ENCODE results near the gene R3HDM2.
A peak's percentile ranks its signal among the peaks of the same experiment; 100 is the strongest.
"Not testable (repeated sequence)": the region's sequence is repeated elsewhere in the genome, so short reads cannot be mapped to it uniquely, and the experiment has no call there.

R3HDM2 gene

DNA sequence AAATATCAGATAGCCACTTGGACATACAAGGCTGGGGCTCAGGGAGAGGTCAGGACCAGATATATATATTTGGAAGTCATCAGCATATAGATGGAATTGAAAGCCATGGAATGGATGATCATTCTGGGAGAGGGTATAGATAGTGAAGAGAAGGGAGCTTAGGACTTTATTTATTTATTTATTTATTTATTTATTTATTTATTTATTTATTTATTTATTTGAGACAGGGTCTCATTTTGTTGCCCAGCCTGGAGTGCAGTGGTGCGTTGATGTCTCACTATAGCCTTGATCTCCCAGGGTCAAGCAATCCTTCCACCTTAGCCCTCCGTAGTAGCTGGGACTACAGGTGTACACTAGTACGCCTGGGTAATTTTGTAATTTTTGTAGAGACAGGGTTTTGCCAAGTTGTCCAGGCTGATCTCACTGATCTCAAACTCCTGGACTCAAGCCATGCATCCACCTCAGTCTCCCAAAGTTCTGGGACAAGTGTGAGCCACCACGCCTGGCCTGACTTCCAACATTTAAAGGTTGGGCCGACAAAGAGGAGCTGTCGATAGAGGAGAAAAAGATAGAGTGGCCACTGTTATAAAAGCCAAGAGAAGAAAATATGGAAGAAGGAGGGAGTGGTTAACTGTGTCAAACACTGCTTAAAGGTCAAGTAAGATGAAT is 15.6 kb upstream of the R3HDM2 start:
- no peaks in the 10 kb centered on the region for H3K27me3 ChIP-seq (ENCODE audit: insufficient read depth, low read length, poor library complexity)
- H3K9me3 ChIP-seq (ENCODE audit: insufficient read depth, low read length, severe bottlenecking): no peaks in the 10 kb centered on the region
- no peak overlapping the region for H3K4me3 ChIP-seq (ENCODE audit: low read depth in 1 of 2, low read length in 2 of 2)
- no peaks in the 10 kb centered on the region for H3K79me2 ChIP-seq (ENCODE audit: insufficient read depth, low read length)
- no peak overlapping the region for H2AFZ ChIP-seq (ENCODE audit: low read depth, low read length)
- no peak overlapping the region for H3K9ac ChIP-seq (ENCODE audit: low read depth, low read length)
- H4K20me1 ChIP-seq (ENCODE audit: insufficient read depth, low read length): no peaks in the 10 kb centered on the region
- H3K36me3 ChIP-seq (ENCODE audit: insufficient read depth, low read length): no peaks in the 10 kb centered on the region
- H3K4me2 ChIP-seq (ENCODE audit: insufficient read depth, low read length): no peak overlapping the region
- TF ChIP-seq EZH2 (IDR thresholded peaks at IDR 0.05; ENCODE audit: borderline replicate concordance, low read depth, low read length, severe bottlenecking) (no peak), CTCF (IDR thresholded peaks at IDR 0.05; ENCODE audit: borderline replicate concordance, extremely low read depth, low read length, poor library complexity, severe bottlenecking) (no peak)
- H3K4me1 ChIP-seq (ENCODE audit: insufficient read depth, low read length): no peaks in the 10 kb centered on the region
- no peak for ATAC-seq (ENCODE audit: insufficient read depth, low read depth)
- no peak overlapping the region for H3K27ac ChIP-seq (ENCODE audit: low read length)
- no peak for DNase-seq

- Histone ChIP-seq H3K4me3 (ENCODE audit: low read depth in 1 of 2, low read length in 2 of 2) (no peak overlapping the region), H2AFZ (ENCODE audit: low read depth, low read length) (peak overlapping the region; percentile 17; the same call in 1 of the 2 replicates), H3K36me3 (ENCODE audit: insufficient read depth, low read length) (no peaks in the 10 kb centered on the region), H3K4me2 (ENCODE audit: insufficient read depth, low read length) (no peak overlapping the region), H3K9me3 (ENCODE audit: insufficient read depth, low read length, severe bottlenecking) (no peaks in the 10 kb centered on the region), H3K27ac (ENCODE audit: low read length) (no peak overlapping the region), H3K9ac (ENCODE audit: low read depth, low read length) (no peak overlapping the region), H3K4me1 (ENCODE audit: insufficient read depth, low read length) (no peaks in the 10 kb centered on the region), H3K27me3 (ENCODE audit: insufficient read depth, low read length, poor library complexity) (no peaks in the 10 kb centered on the region), H3K79me2 (ENCODE audit: insufficient read depth, low read length) (no peaks in the 10 kb centered on the region), H4K20me1 (ENCODE audit: insufficient read depth, low read length) (no peaks in the 10 kb centered on the region)
- DNase-seq (no peak), ATAC-seq (ENCODE audit: insufficient read depth, low read depth) (no peak)
- no peak for TF ChIP-seq CTCF (IDR thresholded peaks at IDR 0.05; ENCODE audit: borderline replicate concordance, extremely low read depth, low read length, poor library complexity, severe bottlenecking)
- TF ChIP-seq EZH2 (IDR thresholded peaks at IDR 0.05; ENCODE audit: borderline replicate concordance, low read depth, low read length, severe bottlenecking): no peak
Measured at GRCh38 chr12:57444744-57445143, 13.9 kb upstream of the R3HDM2 start.

- not testable (repeated sequence) for H3K4me3 ChIP-seq (ENCODE audit: low read depth in 1 of 2, low read length in 2 of 2); H3K27ac ChIP-seq (ENCODE audit: low read length); H3K36me3 ChIP-seq (ENCODE audit: insufficient read depth, low read length); H3K79me2 ChIP-seq (ENCODE audit: insufficient read depth, low read length); DNase-seq; ATAC-seq (ENCODE audit: insufficient read depth, low read depth); H2AFZ ChIP-seq (ENCODE audit: low read depth, low read length); H3K27me3 ChIP-seq (ENCODE audit: insufficient read depth, low read length, poor library complexity); H3K4me1 ChIP-seq (ENCODE audit: insufficient read depth, low read length); H3K4me2 ChIP-seq (ENCODE audit: insufficient read depth, low read length); H3K9ac ChIP-seq (ENCODE audit: low read depth, low read length); H3K9me3 ChIP-seq (ENCODE audit: insufficient read depth, low read length, severe bottlenecking); H4K20me1 ChIP-seq (ENCODE audit: insufficient read depth, low read length)
Measured at GRCh38 chr12:57444337-57444736, 13.5 kb upstream of the R3HDM2 start.

DNA sequence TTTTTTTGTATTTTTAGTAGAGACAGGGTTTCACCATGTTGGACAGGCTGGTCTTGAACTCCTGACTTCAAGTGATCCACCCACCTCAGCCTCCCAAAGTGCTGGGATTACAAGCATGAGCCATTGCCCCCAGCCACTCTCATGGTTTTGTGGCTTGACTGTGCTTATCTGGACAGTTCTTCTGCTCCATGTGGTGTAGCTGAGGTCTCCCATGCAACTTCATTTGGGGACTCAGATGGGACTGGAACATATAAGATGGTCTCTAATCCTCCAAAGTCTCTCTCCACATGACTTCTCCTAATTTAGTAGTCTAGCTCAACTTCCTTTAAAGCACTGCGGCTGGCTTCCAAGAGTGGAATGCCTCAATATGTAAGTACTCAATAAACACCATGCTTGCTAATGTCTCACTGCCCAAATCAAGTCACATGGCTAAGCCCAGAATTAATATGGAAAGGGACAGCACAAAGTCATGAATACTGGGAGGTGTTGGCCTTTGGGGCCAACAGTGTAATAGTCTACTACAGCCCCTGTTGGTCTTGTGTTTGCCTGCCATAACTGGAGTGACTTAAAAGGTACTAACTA is 11.1 kb upstream of the R3HDM2 start:
- DNase-seq: no peak
- no peaks in the 10 kb centered on the region for H3K27me3 ChIP-seq (ENCODE audit: insufficient read depth, low read length, poor library complexity)
- no peak overlapping the region for H3K27ac ChIP-seq (ENCODE audit: low read length)
- H3K79me2 ChIP-seq (ENCODE audit: insufficient read depth, low read length): no peaks in the 10 kb centered on the region
- H3K9me3 ChIP-seq (ENCODE audit: insufficient read depth, low read length, severe bottlenecking): no peaks in the 10 kb centered on the region
- TF ChIP-seq EZH2 (IDR thresholded peaks at IDR 0.05; ENCODE audit: borderline replicate concordance, low read depth, low read length, severe bottlenecking) (no peak), CTCF (IDR thresholded peaks at IDR 0.05; ENCODE audit: borderline replicate concordance, extremely low read depth, low read length, poor library complexity, severe bottlenecking) (no peak)
- H3K4me3 ChIP-seq (ENCODE audit: low read depth in 1 of 2, low read length in 2 of 2): no peak overlapping the region
- H4K20me1 ChIP-seq (ENCODE audit: insufficient read depth, low read length): no peaks in the 10 kb centered on the region
- H3K4me2 ChIP-seq (ENCODE audit: insufficient read depth, low read length): no peak overlapping the region
- H3K4me1 ChIP-seq (ENCODE audit: insufficient read depth, low read length): no peaks in the 10 kb centered on the region
- H2AFZ ChIP-seq (ENCODE audit: low read depth, low read length): no peak overlapping the region
- ATAC-seq (ENCODE audit: insufficient read depth, low read depth): no peak
- no peak overlapping the region for H3K9ac ChIP-seq (ENCODE audit: low read depth, low read length)
- no peaks in the 10 kb centered on the region for H3K36me3 ChIP-seq (ENCODE audit: insufficient read depth, low read length)

DNA sequence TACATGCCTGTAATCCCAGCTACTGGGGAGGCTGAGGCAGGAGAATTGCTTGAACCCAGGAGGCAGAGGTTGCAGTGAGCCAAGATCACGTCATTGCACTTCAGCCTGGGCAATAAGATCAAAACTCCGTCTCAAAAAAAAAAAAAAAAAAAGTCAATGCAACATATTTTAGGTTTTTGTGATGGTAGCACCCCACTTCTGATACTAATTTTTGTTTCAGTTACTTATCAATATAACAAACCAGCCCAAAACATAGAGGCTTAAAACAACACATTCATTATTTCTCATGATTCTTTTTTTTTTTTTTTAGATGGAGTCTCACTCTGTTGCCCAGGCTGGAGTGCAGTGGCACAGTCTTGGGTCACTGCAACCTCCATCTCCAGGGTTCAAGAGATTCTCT is 10.6 kb upstream of the R3HDM2 start:
- not testable (repeated sequence) for H4K20me1 ChIP-seq (ENCODE audit: insufficient read depth, low read length); H2AFZ ChIP-seq (ENCODE audit: low read depth, low read length); ATAC-seq (ENCODE audit: insufficient read depth, low read depth); H3K9ac ChIP-seq (ENCODE audit: low read depth, low read length); H3K79me2 ChIP-seq (ENCODE audit: insufficient read depth, low read length); H3K27ac ChIP-seq (ENCODE audit: low read length); H3K27me3 ChIP-seq (ENCODE audit: insufficient read depth, low read length, poor library complexity); H3K4me3 ChIP-seq (ENCODE audit: low read depth in 1 of 2, low read length in 2 of 2); H3K36me3 ChIP-seq (ENCODE audit: insufficient read depth, low read length); H3K4me2 ChIP-seq (ENCODE audit: insufficient read depth, low read length); H3K9me3 ChIP-seq (ENCODE audit: insufficient read depth, low read length, severe bottlenecking); DNase-seq; H3K4me1 ChIP-seq (ENCODE audit: insufficient read depth, low read length)
